Measurements from ENCODE around the gene ECE1. TPM values are rescaled to one million over a fixed set of nuclear protein-coding genes. Genes with fewer than 3 reads are reported as not detected.
"Not testable (repeated sequence)": the region's sequence is repeated elsewhere in the genome, so short reads cannot be mapped to it uniquely, and the experiment has no call there.

Gene ECE1
- total RNA-seq, 2 experiments from 2014 or later = 95.6 to 101 TPM

GRCh38 chr1:21201238-21201637 lies 89.0 kb downstream of the ECE1 start:
- not testable (repeated sequence) for H3K36me3 Mint-ChIP-seq, H3K27me3 Mint-ChIP-seq, H3K4me3 Mint-ChIP-seq, H3K4me1 Mint-ChIP-seq, DNase-seq, H3K9me3 Mint-ChIP-seq, H3K27ac Mint-ChIP-seq

GRCh38 chr1:21200767-21201166 lies 89.5 kb downstream of the ECE1 start:
- Mint-ChIP-seq H3K4me3 (no peak overlapping the region), H3K9me3 (no peaks in the 10 kb centered on the region), H3K27ac (no peak overlapping the region), H3K27me3 (peaks cover 5% of the 10 kb centered on the region), H3K36me3 (no peaks in the 10 kb centered on the region), H3K4me1 (no peaks in the 10 kb centered on the region)
- DNase-seq = no peak

GRCh38 chr1:21198929-21199328 lies 91.3 kb downstream of the ECE1 start:
- H3K4me1 Mint-ChIP-seq = peaks cover 4% of the 10 kb centered on the region
- H3K27ac Mint-ChIP-seq = no peak overlapping the region
- H3K4me3 Mint-ChIP-seq = no peak overlapping the region
- no peaks in the 10 kb centered on the region for H3K36me3 Mint-ChIP-seq
- peaks cover 10% of the 10 kb centered on the region for H3K27me3 Mint-ChIP-seq
- DNase-seq = no peak
- no peaks in the 10 kb centered on the region for H3K9me3 Mint-ChIP-seq

- Mint-ChIP-seq H3K9me3 (no peaks in the 10 kb centered on the region), H3K4me3 (no peak overlapping the region), H3K4me1 (peaks cover 4% of the 10 kb centered on the region), H3K27me3 (peaks cover 17% of the 10 kb centered on the region), H3K36me3 (no peaks in the 10 kb centered on the region), H3K27ac (no peak overlapping the region)
- DNase-seq = no peak
Observed at GRCh38 chr1:21192871-21193270, 97.4 kb downstream of the ECE1 start.

GRCh38 chr1:21192284-21192683 lies 98.0 kb downstream of the ECE1 start:
- Mint-ChIP-seq H3K27ac (no peak overlapping the region), H3K4me1 (peaks cover 4% of the 10 kb centered on the region), H3K4me3 (no peak overlapping the region), H3K27me3 (peaks cover 17% of the 10 kb centered on the region), H3K9me3 (no peaks in the 10 kb centered on the region), H3K36me3 (no peaks in the 10 kb centered on the region)
- no peak for DNase-seq

GRCh38 chr1:21190771-21191170 lies 99.5 kb downstream of the ECE1 start:
- not testable (repeated sequence) for H3K36me3 Mint-ChIP-seq, H3K9me3 Mint-ChIP-seq, H3K4me3 Mint-ChIP-seq, H3K27ac Mint-ChIP-seq, DNase-seq, H3K4me1 Mint-ChIP-seq
- peaks cover 13% of the 10 kb centered on the region for H3K27me3 Mint-ChIP-seq

- Mint-ChIP-seq H3K27me3 (peaks cover 10% of the 10 kb centered on the region), H3K4me1 (peaks cover under 1% of the 10 kb centered on the region), H3K9me3 (no peaks in the 10 kb centered on the region), H3K27ac (no peak overlapping the region), H3K36me3 (no peaks in the 10 kb centered on the region), H3K4me3 (no peak overlapping the region)
- no peak for DNase-seq
Observed at GRCh38 chr1:21189906-21190500, 100.3 kb downstream of the ECE1 start.

- Mint-ChIP-seq H3K27me3 (peaks cover 10% of the 10 kb centered on the region), H3K27ac (no peak overlapping the region), H3K4me3 (no peak overlapping the region), H3K36me3 (no peaks in the 10 kb centered on the region), H3K4me1 (no peaks in the 10 kb centered on the region), H3K9me3 (no peaks in the 10 kb centered on the region)
- no peak for DNase-seq
Observed at GRCh38 chr1:21189421-21189820, 100.8 kb downstream of the ECE1 start.

GRCh38 chr1:21188235-21188634 lies 102.0 kb downstream of the ECE1 start:
- H3K4me3 Mint-ChIP-seq = no peak overlapping the region

GRCh38 chr1:21185221-21185731 lies 105.0 kb downstream of the ECE1 start:
- Mint-ChIP-seq H3K27me3 (no peaks in the 10 kb centered on the region), H3K4me1 (no peaks in the 10 kb centered on the region), H3K27ac (no peak overlapping the region), H3K36me3 (no peaks in the 10 kb centered on the region), H3K4me3 (no peak overlapping the region), H3K9me3 (no peaks in the 10 kb centered on the region)
- DNase-seq = no peak

More at GRCh38 chr1:21188235-21188634, 102.0 kb downstream of the ECE1 start:
- Mint-ChIP-seq H3K36me3 (no peaks in the 10 kb centered on the region), H3K4me1 (no peaks in the 10 kb centered on the region), H3K27me3 (peaks cover 2% of the 10 kb centered on the region), H3K9me3 (no peaks in the 10 kb centered on the region), H3K27ac (no peak overlapping the region)
- no peak for DNase-seq

GRCh38 chr1:21184276-21184675 lies 106.0 kb downstream of the ECE1 start:
- Mint-ChIP-seq H3K36me3 (no peaks in the 10 kb centered on the region), H3K4me3 (no peak overlapping the region), H3K4me1 (no peaks in the 10 kb centered on the region), H3K27ac (no peak overlapping the region), H3K27me3 (no peaks in the 10 kb centered on the region), H3K9me3 (no peaks in the 10 kb centered on the region)
- DNase-seq = no peak

- DNase-seq = no peak
- Mint-ChIP-seq H3K4me1 (peaks cover 3% of the 10 kb centered on the region), H3K36me3 (no peaks in the 10 kb centered on the region), H3K9me3 (no peaks in the 10 kb centered on the region), H3K27ac (no peak overlapping the region), H3K27me3 (no peaks in the 10 kb centered on the region), H3K4me3 (no peak overlapping the region)
Observed at GRCh38 chr1:21182181-21182731, 108.0 kb downstream of the ECE1 start.

- H3K9me3 Mint-ChIP-seq, DNase-seq, H3K27me3 Mint-ChIP-seq, H3K4me3 Mint-ChIP-seq, H3K27ac Mint-ChIP-seq: not testable (repeated sequence)
- H3K4me1 Mint-ChIP-seq = peaks cover 22% of the 10 kb centered on the region
- H3K36me3 Mint-ChIP-seq = peaks cover 19% of the 10 kb centered on the region
Observed at GRCh38 chr1:21178271-21178670, 112.0 kb downstream of the ECE1 start.

- H3K9me3 Mint-ChIP-seq = no peaks in the 10 kb centered on the region
- H3K27ac Mint-ChIP-seq = peak within 1 kb of the TSS; percentile 91
- H3K27me3 Mint-ChIP-seq = no peaks in the 10 kb centered on the region
- peak within 1 kb of the TSS; percentile 86 for H3K4me3 Mint-ChIP-seq
- H3K36me3 Mint-ChIP-seq = peaks cover 22% of the 10 kb centered on the region
- peaks cover 25% of the 10 kb centered on the region for H3K4me1 Mint-ChIP-seq
- peak; percentile 99 for DNase-seq
Observed at GRCh38 chr1:21176586-21177555, 113.4 kb downstream of the ECE1 start, which contains the start of gene EIF4G3. TSS of gene EIF4G3 (minus strand) at chr1:21176897. CDS start at chr1:21002742, 174,155 bp downstream.

Data from activated naive CD8-positive, alpha-beta T cell treated with anti-CD3 and anti-CD28 coated beads for 36 hours (primary cell).